Measurements from ENCODE around the gene LPP.

The LPP gene

DNA sequence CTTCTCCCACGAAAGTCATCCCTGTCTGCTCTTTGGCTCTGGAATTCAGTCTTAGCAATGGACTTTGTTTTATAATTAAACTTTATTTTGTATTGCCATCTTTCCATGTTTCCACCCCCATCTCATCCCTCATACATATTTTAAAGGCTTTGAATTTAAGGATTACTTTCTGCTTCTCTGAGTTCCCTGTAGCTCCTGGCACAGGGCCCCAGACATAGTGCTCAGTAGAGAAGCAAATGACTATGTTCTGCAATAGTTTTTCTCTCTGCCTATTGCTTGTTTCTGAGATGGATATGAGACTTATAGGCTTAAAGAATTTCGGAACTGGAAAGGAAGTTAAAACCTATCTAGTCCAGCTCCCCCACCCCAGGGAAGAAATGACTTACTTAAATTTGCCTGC is 197.0 kb downstream of the LPP start:
- H3K4me3 ChIP-seq (ENCODE audit: severe bottlenecking) = no peak overlapping the region
- DNase-seq (ENCODE audit: low spot score) (no peak), ATAC-seq (ENCODE audit: low read depth) (no peak)
- TF ChIP-seq, protein P1, sequence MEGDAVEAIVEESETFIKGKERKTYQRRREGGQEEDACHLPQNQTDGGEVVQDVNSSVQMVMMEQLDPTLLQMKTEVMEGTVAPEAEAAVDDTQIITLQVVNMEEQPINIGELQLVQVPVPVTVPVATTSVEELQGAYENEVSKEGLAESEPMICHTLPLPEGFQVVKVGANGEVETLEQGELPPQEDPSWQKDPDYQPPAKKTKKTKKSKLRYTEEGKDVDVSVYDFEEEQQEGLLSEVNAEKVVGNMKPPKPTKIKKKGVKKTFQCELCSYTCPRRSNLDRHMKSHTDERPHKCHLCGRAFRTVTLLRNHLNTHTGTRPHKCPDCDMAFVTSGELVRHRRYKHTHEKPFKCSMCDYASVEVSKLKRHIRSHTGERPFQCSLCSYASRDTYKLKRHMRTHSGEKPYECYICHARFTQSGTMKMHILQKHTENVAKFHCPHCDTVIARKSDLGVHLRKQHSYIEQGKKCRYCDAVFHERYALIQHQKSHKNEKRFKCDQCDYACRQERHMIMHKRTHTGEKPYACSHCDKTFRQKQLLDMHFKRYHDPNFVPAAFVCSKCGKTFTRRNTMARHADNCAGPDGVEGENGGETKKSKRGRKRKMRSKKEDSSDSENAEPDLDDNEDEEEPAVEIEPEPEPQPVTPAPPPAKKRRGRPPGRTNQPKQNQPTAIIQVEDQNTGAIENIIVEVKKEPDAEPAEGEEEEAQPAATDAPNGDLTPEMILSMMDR (IDR thresholded peaks at IDR 0.05; ENCODE audit: poor library complexity, severe bottlenecking) = no peak
- H3K4me1 ChIP-seq (ENCODE audit: insufficient read depth, poor library complexity, severe bottlenecking) = peaks cover 21% of the 10 kb centered on the region
- H3K27me3 ChIP-seq (ENCODE audit: insufficient read depth, poor library complexity, severe bottlenecking) = no peaks in the 10 kb centered on the region
- H3K36me3 ChIP-seq (ENCODE audit: low read depth) = no peaks in the 10 kb centered on the region
- H3K27ac ChIP-seq (ENCODE audit: poor library complexity, severe bottlenecking) = no peak overlapping the region
- no peaks in the 10 kb centered on the region for H3K9me3 ChIP-seq (ENCODE audit: severe bottlenecking)

DNA sequence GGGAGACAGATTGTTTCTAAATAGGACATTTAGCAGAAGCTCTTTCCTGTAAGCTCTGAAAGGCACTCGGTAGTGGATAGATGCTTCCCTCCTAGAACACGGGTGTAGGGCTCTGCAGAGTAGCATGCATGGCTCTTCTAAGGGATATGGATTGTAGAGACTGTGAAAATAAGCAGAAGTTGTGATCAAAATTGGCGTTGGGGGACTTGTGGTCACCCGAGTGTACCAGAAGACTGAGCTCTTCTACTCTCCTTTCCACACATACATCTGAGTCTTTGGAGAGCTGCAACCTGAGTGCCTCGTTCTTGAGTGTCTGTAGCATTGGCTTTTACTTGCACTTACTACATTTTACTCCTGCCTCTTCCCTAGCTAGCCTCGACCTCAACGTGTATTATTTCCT is 197.7 kb downstream of the LPP start:
- no peaks in the 10 kb centered on the region for H3K36me3 ChIP-seq (ENCODE audit: low read depth)
- no peak overlapping the region for H3K4me3 ChIP-seq (ENCODE audit: severe bottlenecking)
- TF ChIP-seq, protein P1 (IDR thresholded peaks at IDR 0.05; ENCODE audit: poor library complexity, severe bottlenecking) = no peak
- peaks cover 21% of the 10 kb centered on the region for H3K4me1 ChIP-seq (ENCODE audit: insufficient read depth, poor library complexity, severe bottlenecking)
- H3K9me3 ChIP-seq (ENCODE audit: severe bottlenecking) = no peaks in the 10 kb centered on the region
- ATAC-seq (ENCODE audit: low read depth) (no peak), DNase-seq (ENCODE audit: low spot score) (no peak)
- no peak overlapping the region for H3K27ac ChIP-seq (ENCODE audit: poor library complexity, severe bottlenecking)
- H3K27me3 ChIP-seq (ENCODE audit: insufficient read depth, poor library complexity, severe bottlenecking) = no peaks in the 10 kb centered on the region

DNA sequence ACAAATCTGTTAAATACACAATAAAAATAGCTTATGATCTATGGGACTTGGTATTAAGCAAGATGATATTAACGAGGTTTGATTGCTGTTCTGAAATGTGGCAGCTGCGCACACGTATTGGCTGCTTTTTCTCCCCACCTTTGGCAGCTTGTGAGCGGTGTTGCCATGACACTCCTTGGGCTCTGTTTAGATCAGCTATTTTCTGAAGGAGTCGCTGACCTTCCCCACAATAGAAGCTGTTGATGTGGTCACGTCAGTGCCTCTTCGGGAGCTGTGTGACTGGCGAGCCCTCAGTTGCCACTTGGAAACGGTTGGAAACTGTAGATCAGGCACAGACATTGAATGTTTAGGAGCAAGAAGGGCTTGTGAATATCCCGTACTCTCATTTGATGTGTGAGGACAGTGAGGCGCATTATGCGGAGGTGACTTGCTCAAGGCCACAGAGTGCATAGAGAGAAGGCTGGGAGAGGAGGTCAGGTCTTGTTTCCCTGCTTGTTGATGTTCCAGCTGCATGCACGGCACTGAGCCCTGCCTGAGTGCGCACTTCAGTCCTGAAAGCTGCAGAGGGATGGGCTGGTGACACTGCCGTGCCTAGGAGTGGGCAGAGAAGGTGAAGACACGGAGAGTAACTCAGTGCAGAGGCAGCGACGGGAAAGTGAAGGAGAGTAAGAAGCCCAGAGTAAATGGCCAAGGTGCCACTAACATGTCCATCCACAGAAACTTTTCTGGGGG is 198.4 kb downstream of the LPP start:
- TF ChIP-seq, protein P1 (IDR thresholded peaks at IDR 0.05; ENCODE audit: poor library complexity, severe bottlenecking) = no peak
- Histone ChIP-seq H3K36me3 (ENCODE audit: low read depth) (no peaks in the 10 kb centered on the region), H3K27me3 (ENCODE audit: insufficient read depth, poor library complexity, severe bottlenecking) (no peaks in the 10 kb centered on the region), H3K27ac (ENCODE audit: poor library complexity, severe bottlenecking) (no peak overlapping the region), H3K9me3 (ENCODE audit: severe bottlenecking) (no peaks in the 10 kb centered on the region), H3K4me1 (ENCODE audit: insufficient read depth, poor library complexity, severe bottlenecking) (peaks cover 21% of the 10 kb centered on the region), H3K4me3 (ENCODE audit: severe bottlenecking) (no peak overlapping the region)
- ATAC-seq (ENCODE audit: low read depth) = no peak
- DNase-seq (ENCODE audit: low spot score) = no peak

DNA sequence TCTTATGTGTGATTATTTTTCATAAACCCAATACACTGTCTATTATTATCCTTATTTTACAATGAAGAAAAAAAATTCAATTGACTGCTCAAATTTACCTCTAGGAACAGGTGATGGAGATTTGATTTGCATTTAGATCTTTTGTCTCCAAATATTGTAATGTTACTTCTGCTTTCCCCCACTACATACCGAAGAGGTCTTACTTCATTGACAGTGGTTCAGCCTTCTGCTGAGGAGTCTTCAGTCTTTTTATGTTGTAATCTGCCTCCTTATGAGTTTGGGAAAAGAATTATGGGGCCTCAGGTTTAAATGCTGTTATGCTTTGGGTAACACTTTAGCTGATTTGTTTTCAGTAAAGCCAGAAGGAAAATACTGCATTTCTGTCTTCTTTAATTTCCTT is 199.5 kb downstream of the LPP start:
- TF ChIP-seq, protein P1 (IDR thresholded peaks at IDR 0.05; ENCODE audit: poor library complexity, severe bottlenecking) = no peak
- Histone ChIP-seq H3K27ac (ENCODE audit: poor library complexity, severe bottlenecking) (no peak overlapping the region), H3K27me3 (ENCODE audit: insufficient read depth, poor library complexity, severe bottlenecking) (no peaks in the 10 kb centered on the region), H3K4me1 (ENCODE audit: insufficient read depth, poor library complexity, severe bottlenecking) (peaks cover 12% of the 10 kb centered on the region), H3K9me3 (ENCODE audit: severe bottlenecking) (no peaks in the 10 kb centered on the region), H3K36me3 (ENCODE audit: low read depth) (no peaks in the 10 kb centered on the region), H3K4me3 (ENCODE audit: severe bottlenecking) (no peak overlapping the region)
- DNase-seq (ENCODE audit: low spot score) = no peak
- ATAC-seq (ENCODE audit: low read depth) = no peak

DNA sequence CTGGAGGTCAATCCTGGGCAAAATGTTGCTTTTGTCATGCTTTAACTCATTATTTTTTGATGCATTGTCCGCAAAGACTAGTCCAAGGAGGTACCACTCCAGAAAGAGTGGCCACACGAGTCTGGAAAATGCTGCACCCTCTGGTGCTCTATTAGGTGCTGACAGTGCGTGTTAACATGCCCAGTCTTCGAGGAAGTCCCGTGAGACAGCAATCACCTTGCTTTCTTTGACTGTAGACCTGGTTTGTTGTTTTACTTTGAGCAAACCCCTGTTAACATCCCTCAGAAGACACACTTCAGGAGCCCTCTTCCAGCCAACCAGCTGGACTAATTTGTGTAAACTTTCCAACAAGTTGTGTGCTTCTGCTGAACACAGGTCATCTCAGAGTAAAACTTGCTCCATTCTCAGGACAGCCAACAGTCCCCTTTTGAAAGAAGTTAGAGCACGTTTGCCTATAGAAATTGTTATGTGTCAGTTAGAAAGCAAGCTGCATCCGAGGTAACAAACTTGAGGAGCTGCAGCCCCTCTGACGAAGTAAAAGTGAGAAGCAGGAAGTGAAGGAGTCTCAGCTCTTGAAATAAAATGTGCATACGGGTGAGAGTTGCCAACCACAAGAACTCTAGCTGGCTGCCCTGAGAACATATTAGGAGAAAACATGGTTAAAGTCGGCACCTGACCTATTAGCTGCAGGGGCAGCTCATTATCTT is 205.0 kb downstream of the LPP start:
- no peaks in the 10 kb centered on the region for H3K36me3 ChIP-seq (ENCODE audit: low read depth)
- ATAC-seq (ENCODE audit: low read depth) = no peak
- no peaks in the 10 kb centered on the region for H3K9me3 ChIP-seq (ENCODE audit: severe bottlenecking)
- TF ChIP-seq, protein P1 (IDR thresholded peaks at IDR 0.05; ENCODE audit: poor library complexity, severe bottlenecking) = no peak
- no peak overlapping the region for H3K27ac ChIP-seq (ENCODE audit: poor library complexity, severe bottlenecking)
- no peak overlapping the region for H3K4me3 ChIP-seq (ENCODE audit: severe bottlenecking)
- no peak for DNase-seq (ENCODE audit: low spot score)
- H3K27me3 ChIP-seq (ENCODE audit: insufficient read depth, poor library complexity, severe bottlenecking) = no peaks in the 10 kb centered on the region
- H3K4me1 ChIP-seq (ENCODE audit: insufficient read depth, poor library complexity, severe bottlenecking) = peaks cover 6% of the 10 kb centered on the region
